GM10248 (cell line): ENCODE results near the gene FNDC3B.

Experiments used
- CTCF ChIA-PET: fragments of 300-600 bp; sonication (Branson Sonifier 250); formaldehyde crosslinking; extraction: SDS; loops from one replicate; lab custom pipeline; 2021; ENCODE audit warnings: antibody characterized with exemption; lab: Yijun Ruan, JAX
- POLR2A ChIA-PET: fragments of 350-650 bp; sonication (Branson Sonifier 250); formaldehyde crosslinking; extraction: SDS; loops from one replicate; lab custom pipeline; 2020; ENCODE audit warnings: antibody characterized with exemption; lab: Yijun Ruan, JAX
- DNase-seq: peaks from one replicate; pipeline ENCODE4 v3.0.0; 2012; ENCODE audit errors: extremely low spot score
- CTCF ChIP-seq: IDR thresholded peaks from 2 replicates; pipeline ENCODE4 v1.5.1; 2012; ENCODE audit warnings: mild to moderate bottlenecking, low read depth; ENCODE audit errors: extremely low read depth, missing control alignments, control extremely low read depth

FNDC3B gene

GRCh38 chr3:172145031-172145686 lies 105.8 kb downstream of the FNDC3B start:
- ChIA-PET CTCF (interaction anchor here (0.6 to 2.1 kb wide), 4 partner anchors 9 to 75 kb away, joined by 3 to 6 read pairs (median 4); no protein-coding TSS in a partner anchor), POLR2A (no interaction called here)
- peak; percentile 32 for DNase-seq
- no peak for TF ChIP-seq CTCF

- DNase-seq = no peak
- TF ChIP-seq CTCF = no peak
- ChIA-PET POLR2A (interaction anchor here (0.7 kb wide), 1 partner anchor 24 kb away, joined by 3 read pairs; no protein-coding TSS in a partner anchor), CTCF (interaction anchor here (1.1 to 2.1 kb wide), 5 partner anchors 8 to 37 kb away, joined by 3 to 7 read pairs (median 4); no protein-coding TSS in a partner anchor)
Observed at GRCh38 chr3:172146349-172146748, 107.0 kb downstream of the FNDC3B start.

- ChIA-PET CTCF (interaction anchor here (1.0 to 1.7 kb wide), 5 partner anchors 9 to 52 kb away, joined by 3 to 7 read pairs (median 3); no protein-coding TSS in a partner anchor), POLR2A (no interaction called here)
- no peak for TF ChIP-seq CTCF
- DNase-seq = no peak
Observed at GRCh38 chr3:172147113-172147818, 107.9 kb downstream of the FNDC3B start.

GRCh38 chr3:172148241-172148640 lies 108.9 kb downstream of the FNDC3B start:
- ChIA-PET POLR2A (no interaction called here), CTCF (interaction anchor here (0.6 to 1.7 kb wide), 4 partner anchors 13 to 184 kb away, joined by 3 to 4 read pairs (median 3); no protein-coding TSS in a partner anchor)
- DNase-seq = no peak
- no peak for TF ChIP-seq CTCF

- POLR2A ChIA-PET = interaction anchor here (0.6 to 1.7 kb wide), 2 partner anchors 14 to 413 kb away, joined by 3 read pairs; no protein-coding TSS in a partner anchor
- CTCF ChIA-PET = interaction anchor here (0.6 to 2.8 kb wide), 7 partner anchors 11 to 184 kb away, joined by 3 to 12 read pairs (median 3); no protein-coding TSS in a partner anchor
Observed at GRCh38 chr3:172148702-172149565, 109.6 kb downstream of the FNDC3B start.

More at GRCh38 chr3:172148702-172149565, 109.6 kb downstream of the FNDC3B start:
- no peak for DNase-seq
- no peak for TF ChIP-seq CTCF
